Stimulated activated CD4-positive, alpha-beta T cell treated with anti-CD3 and anti-CD28 coated beads, TNF-alpha, amount 100 ng/mL, for 1 hour (primary cell): ENCODE measurements around the gene PAK3.

Source experiments
- DNase-seq, 3 donors: peaks; one replicate each; pipeline ENCODE4 v3.0.0-alpha.2; 2020; ENCODE audit warnings: low read depth in 3 of 3, low spot score in 1 of 3

PAK3 gene

DNA sequence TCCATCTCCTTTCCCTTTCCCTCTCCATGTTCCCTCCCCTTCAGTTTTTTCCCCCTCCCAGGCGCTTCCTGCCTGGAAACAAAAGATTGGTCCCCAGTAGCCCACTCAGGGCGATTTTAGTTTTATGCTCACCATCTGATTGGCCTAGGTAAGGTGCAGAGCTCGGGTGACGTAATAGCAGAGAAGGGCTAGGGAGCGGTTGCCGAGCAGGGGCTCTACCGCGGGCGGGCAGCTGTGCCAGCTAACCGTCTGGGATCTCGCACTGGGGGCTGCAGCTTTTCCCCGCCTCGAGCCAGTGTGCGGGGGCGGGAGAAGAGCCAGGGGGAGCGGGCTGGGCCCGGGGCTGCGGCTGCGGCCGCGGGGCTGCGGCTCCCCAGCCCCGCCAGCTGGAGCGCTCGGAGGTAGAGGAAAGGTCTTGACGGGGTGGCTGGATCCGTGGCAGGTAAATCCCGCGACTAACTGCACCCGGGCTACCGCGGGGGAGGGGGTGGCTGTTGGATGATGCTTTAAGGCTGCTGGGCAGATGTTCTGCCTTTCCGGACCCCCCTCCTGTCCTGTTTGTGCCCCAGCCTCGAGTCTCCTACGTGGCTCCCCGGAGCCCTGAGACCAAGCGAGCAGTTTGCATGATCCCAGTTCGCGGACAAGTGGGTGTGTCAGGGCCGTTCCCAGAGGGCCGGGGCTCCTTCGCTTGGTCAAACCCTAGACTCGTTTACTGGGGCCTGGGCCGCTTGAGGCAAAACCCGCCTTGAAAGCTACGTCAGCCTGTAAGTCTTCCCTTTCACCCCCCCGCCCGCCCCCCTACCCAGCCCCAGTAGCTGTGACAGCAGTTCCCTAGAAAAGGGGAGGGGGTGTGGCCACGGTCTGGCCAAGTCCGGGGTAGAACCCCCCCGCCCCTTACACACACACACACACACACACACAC lies at the start of gene PAK3:
Gene PAK3 (plus strand): TSS at position 218 of the 922 bp plus-strand sequence. CDS start 26,913 bp downstream, outside the sequence.
- DNase-seq = no peak

DNA sequence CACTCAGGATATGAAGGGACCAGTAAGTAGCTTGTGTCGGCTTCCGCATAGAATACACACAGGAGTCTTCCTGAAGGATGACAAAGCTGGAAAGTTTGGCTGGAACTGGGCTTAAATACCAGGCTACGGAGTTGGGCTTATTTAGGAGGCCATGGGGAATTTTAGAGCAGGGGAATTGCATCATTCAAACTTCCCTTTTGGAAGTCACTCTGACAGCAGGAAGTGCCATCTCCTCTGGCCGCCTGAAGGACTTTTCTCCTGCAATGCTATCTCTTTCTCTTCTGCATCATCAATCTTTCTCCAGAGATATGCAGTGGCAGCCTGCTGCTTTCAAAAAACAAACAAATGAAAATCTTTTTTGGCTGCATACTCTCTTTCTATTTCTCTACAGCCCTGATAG lies 48.4 kb upstream of the PAK3 start:
- no peak for DNase-seq

- DNase-seq = no peak
These were observed 43.5 kb upstream of the PAK3 start for GRCh38 chrX:111052478-111052877.

GRCh38 chrX:111071542-111072277 lies 24.3 kb upstream of the PAK3 start:
- no peak for DNase-seq

GRCh38 chrX:111083081-111083480 lies 12.9 kb upstream of the PAK3 start:
- DNase-seq = no peak

GRCh38 chrX:111086591-111087006 lies 9.4 kb upstream of the PAK3 start:
- DNase-seq = no peak

DNA sequence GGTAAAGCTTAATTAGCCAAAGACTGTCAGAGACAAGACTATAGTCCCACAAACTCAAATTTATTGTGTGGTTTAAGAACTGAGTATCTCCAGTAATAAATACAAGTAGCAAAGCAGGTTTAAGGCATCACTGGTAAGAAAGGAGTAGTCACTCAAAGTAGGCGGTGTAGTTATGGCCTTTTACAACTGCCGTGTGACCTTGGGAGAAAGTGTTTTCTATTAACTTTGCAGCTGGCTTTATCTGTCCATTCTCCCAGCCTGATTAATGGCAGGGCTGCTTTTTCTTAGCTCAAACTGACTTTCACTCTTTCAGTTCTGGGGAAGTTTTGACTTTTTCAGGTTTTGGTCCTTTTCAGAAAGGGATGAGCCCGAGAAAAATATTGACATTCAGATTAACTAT lies 7.4 kb upstream of the PAK3 start:
- no peak for DNase-seq

GRCh38 chrX:111090458-111090857 lies 5.5 kb upstream of the PAK3 start:
- DNase-seq = no peak

DNA sequence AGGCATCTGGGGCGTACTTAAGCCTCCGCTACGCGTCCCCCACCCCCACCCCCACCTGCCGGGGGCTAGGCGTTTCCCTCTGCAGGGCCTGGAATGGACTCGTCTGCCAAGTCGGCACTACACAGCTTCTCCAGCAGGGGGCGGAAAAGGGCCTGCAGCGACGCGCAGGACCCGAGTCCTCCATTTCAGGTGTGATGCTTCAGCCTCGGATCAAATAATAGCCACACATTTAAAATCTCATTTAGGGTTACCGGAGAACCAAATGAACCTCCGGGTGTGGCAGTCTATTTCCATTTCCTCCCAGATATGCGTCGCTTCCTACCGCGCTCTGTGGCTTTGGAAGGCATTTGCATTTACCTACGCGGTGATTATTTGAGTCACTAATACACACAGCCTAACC lies 2.9 kb downstream of the PAK3 start:
- peak; percentile 9 to 40 (median 29) for DNase-seq

GRCh38 chrX:111100191-111100590 lies 4.2 kb downstream of the PAK3 start:
- DNase-seq = no peak

- no peak for DNase-seq
These were observed 5.6 kb downstream of the PAK3 start for GRCh38 chrX:111101580-111101979.

GRCh38 chrX:111102636-111103035 lies 6.6 kb downstream of the PAK3 start:
- DNase-seq = no peak

DNA sequence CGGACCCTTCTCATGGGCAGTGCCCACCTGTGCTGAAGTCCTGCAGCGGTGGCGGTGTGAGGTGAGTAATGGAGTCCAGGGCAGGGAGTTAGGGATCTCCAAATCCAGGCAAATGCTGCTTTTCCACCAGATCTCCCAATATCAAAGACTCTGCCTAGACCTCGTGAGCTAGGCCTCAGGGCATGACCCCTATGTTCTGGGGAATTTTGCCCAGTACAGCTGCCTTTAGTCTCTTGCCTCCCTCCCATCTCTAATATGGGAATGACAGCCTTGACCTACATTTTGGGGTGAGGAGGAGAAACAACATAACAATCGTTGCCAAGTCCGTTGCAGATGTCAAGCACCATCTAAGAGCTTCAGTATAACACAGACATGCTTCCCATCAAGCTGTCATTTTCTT lies 7.3 kb downstream of the PAK3 start:
- no peak for DNase-seq

GRCh38 chrX:111110098-111110775 lies 14.2 kb downstream of the PAK3 start:
- DNase-seq = no peak

GRCh38 chrX:111114806-111115205 lies 18.8 kb downstream of the PAK3 start:
- no peak for DNase-seq

DNA sequence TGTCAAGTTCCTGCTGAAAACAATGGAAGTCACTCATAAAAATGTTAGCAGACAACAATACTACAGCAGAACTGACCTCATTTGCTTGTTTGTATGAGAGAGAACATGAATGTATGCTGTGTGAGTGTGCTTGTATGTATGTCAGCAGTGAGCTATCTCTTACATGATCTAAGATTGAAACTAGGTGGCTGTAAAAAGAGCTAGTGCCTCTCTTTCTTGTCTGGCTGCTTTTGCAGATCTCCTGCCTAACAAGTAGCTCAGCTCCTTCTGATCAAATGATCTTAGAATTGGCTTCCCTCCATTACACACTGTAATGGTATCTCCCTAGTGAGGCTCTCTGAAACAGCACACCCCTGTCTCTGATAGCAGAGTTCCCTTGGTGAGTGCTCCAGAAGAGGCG lies 20.7 kb downstream of the PAK3 start:
- no peak for DNase-seq

GRCh38 chrX:111119341-111119740 lies 23.4 kb downstream of the PAK3 start:
- no peak for DNase-seq

DNA sequence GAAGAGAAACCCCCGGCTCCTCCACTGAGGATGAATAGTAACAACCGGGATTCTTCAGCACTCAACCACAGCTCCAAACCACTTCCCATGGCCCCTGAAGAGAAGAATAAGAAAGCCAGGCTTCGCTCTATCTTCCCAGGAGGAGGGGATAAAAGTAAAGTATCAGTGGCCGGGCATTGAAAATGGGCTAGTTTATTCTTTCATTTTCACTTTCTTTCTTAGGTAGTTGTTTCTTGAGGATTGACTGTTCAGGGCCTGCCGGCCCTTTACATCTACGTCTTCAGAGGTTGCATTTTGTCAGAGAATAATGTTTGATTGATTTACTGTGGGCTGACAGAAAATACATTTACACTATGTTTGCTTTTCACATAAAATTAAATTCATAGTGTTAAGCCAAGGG lies 27.1 kb downstream of the PAK3 start:
- no peak for DNase-seq

DNA sequence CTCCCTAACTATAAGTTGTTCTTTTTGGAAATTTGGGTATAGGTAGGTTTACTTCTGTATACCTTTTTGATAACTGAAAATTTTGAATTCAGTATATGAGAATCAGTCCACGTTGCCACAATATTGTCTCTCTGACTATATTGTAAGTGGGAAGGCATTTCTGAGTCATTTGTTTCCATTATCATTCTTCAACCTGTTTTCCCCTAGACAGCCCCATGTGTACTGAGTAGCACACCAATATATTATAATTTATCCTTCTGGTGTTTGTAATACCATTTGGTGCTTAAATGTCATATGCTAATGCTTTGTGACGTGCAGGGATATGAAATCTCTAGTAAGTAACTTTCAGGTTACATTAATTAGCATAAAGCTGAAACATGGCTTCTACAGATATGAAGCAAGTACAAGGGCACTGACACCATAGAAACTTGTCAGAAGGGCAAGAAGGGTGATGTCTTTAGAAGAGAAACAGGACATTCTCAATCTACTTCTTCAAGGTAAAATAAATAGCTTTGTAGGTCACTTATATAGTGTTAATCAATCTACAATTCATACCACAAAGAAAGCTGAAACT lies 27.7 kb downstream of the PAK3 start:
- no peak for DNase-seq

GRCh38 chrX:111124418-111124817 lies 28.4 kb downstream of the PAK3 start:
- no peak for DNase-seq

- no peak for DNase-seq
These were observed 31.0 kb downstream of the PAK3 start for GRCh38 chrX:111127038-111127437.
